CD4-positive, alpha-beta T cell treated with Interferon alpha-2 for 1 hour (primary cell): ENCODE results near the gene PRPF4.
A peak's percentile ranks its signal among the peaks of the same experiment; 100 is the strongest.
"Not testable (repeated sequence)": the region's sequence is repeated elsewhere in the genome, so short reads cannot be mapped to it uniquely, and the experiment has no call there.

Experiments used
- DNase-seq, 2 donors: peaks; one replicate each; pipeline ENCODE4 v3.0.0-alpha.2; 2020 to 2022

The PRPF4 gene

DNA sequence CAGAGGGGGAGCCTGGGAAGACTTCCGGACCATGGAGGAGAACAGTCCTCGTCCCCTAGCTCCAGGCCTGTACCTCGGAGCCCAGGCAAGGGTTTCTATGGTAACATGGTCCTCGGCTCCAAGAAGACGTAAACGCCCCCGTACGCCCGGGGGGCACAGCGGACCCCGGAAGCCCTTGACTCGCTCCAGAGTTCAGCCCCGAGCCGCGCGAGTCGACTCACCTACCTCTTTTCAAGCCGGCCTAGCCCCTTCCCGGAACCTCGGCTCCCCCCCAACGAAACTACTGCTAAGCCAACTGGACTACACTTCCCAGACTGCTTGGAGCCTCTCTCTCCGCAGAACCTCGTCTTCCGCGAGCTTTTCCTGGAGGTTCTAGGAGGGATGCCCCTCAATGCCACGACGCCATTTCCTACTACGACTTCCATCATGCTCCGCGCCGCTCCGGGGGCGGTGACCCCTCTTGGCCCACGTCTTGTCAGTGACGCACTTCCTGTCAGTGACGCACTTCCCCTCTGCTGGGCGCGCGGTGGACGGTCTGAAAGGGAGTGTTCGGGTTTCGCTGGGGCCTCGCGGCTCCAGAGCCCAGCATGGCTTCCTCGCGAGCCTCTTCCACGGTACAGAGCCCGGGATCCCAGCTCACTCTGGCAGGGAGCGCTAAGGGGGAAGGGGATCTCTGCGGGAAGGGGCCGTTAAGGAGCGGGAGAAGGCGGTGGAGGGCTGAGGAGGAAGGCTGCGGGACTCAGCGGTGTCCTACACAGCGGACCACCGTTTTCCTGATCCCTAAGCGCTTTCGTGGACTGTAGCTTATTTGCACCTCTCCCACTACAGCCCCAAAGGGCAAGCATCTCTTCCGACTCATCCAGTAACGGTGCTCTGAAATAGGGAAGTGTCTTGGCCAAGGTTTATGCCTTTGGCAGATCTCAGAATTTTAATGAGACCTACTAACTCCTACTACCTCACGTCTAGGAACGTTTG lies at the start of gene PRPF4, which contains the start of gene CDC26:
Gene PRPF4, plus strand, starts transcription at position 502 of the 975 bp plus-strand sequence. Its CDS starts 86 bp downstream, at position 588.
Gene CDC26, minus strand, starts transcription at position 416 of the 975 bp plus-strand sequence. CDS start 3,065 bp downstream, outside the sequence.
- DNase-seq, result peak; percentile 95 to 96

- no peak for DNase-seq
Observed at GRCh38 chr9:113227436-113227835, 48.0 kb upstream of the PRPF4 start.

DNA sequence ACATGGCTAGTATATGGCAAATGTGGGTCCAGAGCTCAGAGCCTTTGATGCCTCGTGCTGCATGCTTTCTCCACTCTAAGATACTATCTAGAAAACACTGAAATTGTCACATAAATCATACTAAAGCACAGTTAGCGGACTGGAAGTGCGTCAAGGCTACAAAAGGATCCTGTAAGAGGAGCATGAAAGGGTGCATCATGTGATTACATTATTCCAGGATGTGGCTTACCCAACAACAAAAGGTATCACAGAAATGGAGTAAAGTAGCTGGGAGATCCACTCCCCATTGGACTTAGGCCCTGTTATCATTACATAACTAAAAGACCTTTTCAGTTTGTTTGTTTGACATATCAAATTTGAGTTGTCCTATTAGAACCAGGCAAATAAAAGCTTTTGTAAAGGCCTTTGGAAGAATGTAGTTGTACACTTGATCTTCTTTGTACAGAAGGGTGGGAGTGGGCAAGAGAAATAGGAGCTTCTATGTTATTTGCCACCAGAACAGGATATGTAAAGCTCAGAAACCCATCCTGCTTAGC lies 47.3 kb upstream of the PRPF4 start:
- DNase-seq, result no peak

DNA sequence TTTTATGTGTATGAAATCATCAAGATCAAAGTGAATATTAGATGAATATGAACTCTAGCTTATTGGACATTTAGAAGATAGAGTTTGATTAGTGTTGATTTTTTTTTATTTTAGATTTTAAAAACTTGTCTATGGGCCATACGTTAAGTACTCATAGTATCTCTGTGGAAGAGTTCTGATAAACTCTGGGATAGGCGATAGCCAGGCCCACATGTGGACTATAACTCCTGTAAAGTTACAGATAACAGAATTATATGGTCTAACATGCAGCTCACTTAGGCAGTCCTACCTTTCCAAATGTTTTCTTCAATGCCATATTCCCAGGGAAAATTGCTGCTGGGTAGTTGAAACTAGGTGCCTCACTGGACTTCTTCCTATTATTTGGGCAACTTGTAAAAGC lies 43.8 kb upstream of the PRPF4 start:
- DNase-seq, result no peak

- not testable (repeated sequence) for DNase-seq
Observed at GRCh38 chr9:113235701-113236255, 39.7 kb upstream of the PRPF4 start.

DNA sequence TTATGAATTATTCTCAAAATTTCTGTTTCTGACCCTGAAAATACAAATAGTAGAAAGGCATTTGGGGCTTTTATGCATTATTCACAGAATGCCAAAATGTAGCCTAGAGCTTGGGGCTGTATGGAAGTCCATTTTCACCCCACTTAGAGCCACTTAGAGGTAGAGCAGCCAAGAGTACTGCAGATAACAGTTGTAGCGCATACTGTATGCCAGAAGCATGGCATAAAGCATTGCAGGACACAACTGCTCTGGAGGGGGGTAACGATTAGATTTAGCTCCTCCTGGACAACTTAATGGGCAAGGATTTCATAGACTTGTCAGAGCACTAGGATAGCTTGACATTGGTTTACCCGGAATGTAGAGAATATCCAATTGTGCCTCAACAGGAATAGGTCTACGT lies 38.4 kb upstream of the PRPF4 start:
- DNase-seq, result no peak

- DNase-seq, result no peak
Observed at GRCh38 chr9:113238202-113238858, 37.1 kb upstream of the PRPF4 start.

- no peak for DNase-seq
Observed at GRCh38 chr9:113238859-113239232, 36.6 kb upstream of the PRPF4 start.

- no peak for DNase-seq
Observed at GRCh38 chr9:113241161-113241560, 34.3 kb upstream of the PRPF4 start.

DNA sequence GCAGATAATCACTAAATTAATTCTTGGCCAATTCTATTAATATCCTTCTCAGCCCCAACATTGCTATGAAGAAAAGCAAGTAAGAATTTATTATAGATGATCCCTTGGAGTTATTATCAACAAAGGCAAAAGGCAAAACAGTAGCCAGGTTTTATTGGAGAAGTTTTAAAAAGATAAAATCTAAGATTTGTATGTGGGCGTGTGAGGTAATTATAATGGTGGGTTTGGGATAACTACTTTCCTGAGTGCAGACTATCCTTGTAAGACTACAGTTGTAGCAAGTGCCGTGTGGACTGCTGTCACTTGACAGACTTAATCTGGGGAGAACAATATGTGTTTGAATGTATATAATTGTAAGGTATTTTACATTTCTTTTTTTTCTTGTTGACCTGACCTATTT lies 30.9 kb upstream of the PRPF4 start:
- DNase-seq, result no peak

- no peak for DNase-seq
Observed at GRCh38 chr9:113245894-113246293, 29.6 kb upstream of the PRPF4 start.

DNA sequence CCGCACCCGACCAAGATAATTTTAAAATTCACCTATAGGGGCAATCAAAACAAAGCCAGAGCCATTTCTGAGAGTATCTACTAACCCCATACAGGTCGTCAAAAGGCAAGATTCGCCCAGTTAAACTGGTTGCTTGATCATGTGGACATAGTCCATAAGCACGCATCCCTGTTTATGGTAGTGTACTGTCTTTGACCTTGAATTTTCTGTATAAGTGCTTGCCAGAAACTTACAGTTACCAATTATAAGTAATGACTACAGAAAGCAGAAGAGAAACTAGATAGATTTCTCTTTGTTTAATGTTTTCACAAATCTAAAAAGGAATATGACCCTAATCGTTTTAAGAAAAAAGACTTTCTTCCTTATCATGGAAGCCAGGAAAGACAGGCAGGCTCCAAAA lies 28.5 kb upstream of the PRPF4 start:
- DNase-seq, result no peak

GRCh38 chr9:113247640-113248039 lies 27.8 kb upstream of the PRPF4 start:
- no peak for DNase-seq

GRCh38 chr9:113249661-113250060 lies 25.8 kb upstream of the PRPF4 start:
- DNase-seq, result not testable (repeated sequence)

DNA sequence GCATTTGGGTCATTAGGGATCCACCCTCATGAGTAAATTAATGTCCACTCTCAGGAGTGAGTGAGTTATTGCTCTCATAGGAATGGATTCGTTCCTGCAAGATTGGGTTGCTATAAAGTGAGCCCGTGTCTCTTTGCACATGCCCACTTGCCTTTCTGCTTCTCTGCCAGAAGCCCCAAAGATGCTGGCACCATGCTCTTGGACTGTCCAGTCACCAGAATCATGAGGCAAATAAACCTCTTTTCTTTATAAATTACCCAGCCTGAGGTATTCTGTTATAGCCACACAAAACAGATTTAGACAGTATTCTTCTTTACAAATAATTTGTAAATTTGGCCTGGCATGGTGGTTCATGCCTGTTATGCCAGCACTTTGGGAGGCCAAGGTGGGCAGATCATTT lies 24.7 kb upstream of the PRPF4 start:
- no peak for DNase-seq

DNA sequence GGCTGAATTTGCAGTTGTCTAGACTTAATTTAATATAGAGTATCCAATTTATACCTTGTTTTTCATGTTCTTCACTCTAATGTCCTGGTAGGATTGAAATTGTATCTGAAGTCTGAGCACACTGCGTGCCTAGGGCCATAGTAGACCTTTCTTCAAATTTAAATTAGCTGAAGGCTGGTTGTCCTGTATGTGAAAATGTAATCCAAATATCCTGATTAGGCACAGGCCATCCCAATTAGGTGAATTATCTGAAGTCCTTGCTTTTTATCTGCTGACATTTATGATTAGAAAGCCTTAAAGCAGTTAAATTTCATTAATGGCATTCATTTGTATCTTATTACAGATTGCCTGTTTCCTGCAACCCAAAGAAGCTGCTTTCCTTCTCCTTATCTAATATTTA lies 20.5 kb upstream of the PRPF4 start:
- DNase-seq, result no peak

DNA sequence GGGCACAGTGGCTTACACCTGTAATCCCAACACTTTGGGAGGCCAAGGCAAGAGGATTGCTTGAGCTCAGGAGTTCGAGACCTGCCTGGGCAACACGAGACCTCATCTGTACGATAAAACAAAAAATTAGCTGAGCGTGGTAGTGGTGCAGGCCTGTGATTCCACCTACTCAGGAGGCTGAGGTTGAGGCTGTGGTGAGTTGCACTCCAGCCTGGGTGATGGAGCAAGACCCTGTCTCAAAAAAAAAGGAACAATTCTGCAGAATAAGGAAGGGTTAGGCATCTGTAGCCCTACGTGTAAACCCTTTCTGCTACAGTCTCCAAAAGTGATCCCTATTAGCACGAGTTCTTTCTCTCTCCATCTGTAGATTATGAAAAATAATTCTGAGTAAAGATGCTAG lies 20.0 kb upstream of the PRPF4 start:
- DNase-seq, result no peak

GRCh38 chr9:113257863-113258262 lies 17.6 kb upstream of the PRPF4 start:
- DNase-seq, result no peak

DNA sequence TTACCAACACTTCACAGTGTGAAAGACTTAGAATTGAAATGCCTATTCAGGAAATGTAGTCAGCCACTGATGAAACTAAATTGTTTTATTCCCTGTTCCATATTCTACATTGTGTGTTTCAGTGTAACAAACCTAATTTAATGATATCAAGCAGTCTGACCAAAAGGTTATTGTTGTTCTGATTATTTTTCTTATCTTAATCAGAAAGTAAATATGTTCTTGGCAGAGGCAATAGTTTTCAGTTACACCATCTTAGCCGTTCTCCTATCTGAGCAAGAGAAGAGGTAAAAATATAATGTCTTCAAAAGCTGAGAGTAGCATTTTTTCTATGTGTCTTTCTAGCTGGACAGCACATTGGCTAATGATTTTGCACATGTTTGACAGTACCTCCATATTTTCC lies 17.2 kb upstream of the PRPF4 start:
- no peak for DNase-seq

DNA sequence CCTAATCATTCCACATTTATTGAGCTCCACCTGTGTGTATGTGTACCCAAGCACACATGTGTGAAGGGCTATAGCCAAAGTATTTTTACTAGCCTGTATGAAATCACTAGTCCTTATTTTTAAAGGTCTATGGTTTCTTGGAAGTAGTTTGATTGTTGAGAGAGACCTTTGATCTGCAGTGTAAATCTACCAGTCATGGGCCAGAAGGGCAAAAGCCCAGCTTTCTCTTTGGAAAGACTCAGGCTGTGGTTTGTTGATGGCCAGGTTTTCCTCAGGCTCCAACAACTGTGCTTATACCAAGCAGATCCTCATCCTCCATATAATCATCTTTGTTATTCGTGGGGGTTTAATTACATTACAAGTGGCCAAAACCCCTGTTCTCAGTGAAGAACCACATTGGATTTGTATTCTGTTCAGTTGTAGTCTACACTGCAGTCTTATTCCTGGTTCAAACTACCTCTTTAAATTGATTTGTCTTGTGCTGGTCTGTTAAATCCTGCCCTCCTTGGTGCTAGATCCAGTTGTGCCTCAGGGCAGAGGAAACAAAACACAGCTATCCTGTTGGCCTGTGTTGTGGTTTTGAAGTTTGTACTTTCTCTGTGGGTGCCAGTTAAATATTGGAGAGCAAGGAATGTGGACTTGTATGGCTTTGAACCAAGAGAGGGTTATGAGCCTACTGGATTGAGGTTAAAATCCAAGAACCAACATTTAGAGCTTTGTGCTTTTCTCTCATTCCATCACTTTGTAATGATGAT lies 13.4 kb upstream of the PRPF4 start:
- DNase-seq, result no peak

- no peak for DNase-seq
Observed at GRCh38 chr9:113266174-113266573, 9.3 kb upstream of the PRPF4 start.

- no peak for DNase-seq
Observed at GRCh38 chr9:113267911-113268566, 7.4 kb upstream of the PRPF4 start.
